Fibroblast of gingiva (primary cell): ENCODE data around the gene PPP1R8.

Source experiments
- DNase-seq: peaks from one replicate; pipeline ENCODE4 v3.0.0-alpha.2; 2011; ENCODE audit warnings: low read depth

PPP1R8 gene

DNA sequence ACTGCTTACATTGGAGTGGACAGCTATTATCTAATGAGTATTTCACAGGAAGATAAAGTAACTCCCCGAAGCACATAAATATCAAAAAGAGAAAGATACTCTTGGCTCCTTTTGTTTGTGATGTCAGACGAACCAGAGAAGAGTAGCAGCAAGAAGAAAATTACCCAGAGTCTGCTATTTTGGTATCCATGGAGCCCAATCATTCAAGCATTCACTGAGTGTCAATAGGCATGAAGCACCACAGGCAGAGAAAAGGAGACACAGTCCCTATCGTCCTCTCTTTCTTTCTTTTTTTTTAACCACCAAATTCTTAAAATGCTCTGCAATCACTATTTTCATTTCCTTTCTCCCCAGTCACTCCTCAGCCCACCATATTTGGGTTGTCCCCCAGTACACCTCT, 63.9 kb downstream of the PPP1R8 start:
- no peak for DNase-seq
